Measurements from ENCODE around the gene PLXNC1. TPM values are rescaled to one million over a fixed set of nuclear protein-coding genes. Genes with fewer than 3 reads are reported as not detected.
A peak's percentile ranks its signal among the peaks of the same experiment; 100 is the strongest.

The PLXNC1 gene
- total and polyA plus RNA-seq, 4 donors: 1.7 to 70.0 (median 36.3) TPM

GRCh38 chr12:94304566-94305061 lies 156.2 kb downstream of the PLXNC1 start:
- TF ChIP-seq CTCF (IDR thresholded peaks at IDR 0.05; ENCODE audit: control extremely low read depth, extremely low read depth): no peak
- no peak overlapping the region for H3K4me3 ChIP-seq
- ATAC-seq (ENCODE audit: insufficient read depth, low FRiP score): no peak
- 55 to 71% methylated on average over 3 of the region's 3 CpGs for WGBS, 2 donors
- peaks cover 7 to 20% (median 14%) of the 10 kb centered on the region in 4 donors for H3K36me3 ChIP-seq (ENCODE audit: control insufficient read depth in 4 of 4, insufficient read depth in 4 of 4, low read length in 4 of 4)
- H3K9me3 ChIP-seq (ENCODE audit: control insufficient read depth in 4 of 4, insufficient read depth in 3 of 4, low read length in 3 of 4): no peaks in the 10 kb centered on the region
- H3K9ac ChIP-seq (ENCODE audit: insufficient read depth in 1 of 2, low read length in 2 of 2): no peak overlapping the region
- peaks cover 0 to 5% (median 0%) of the 10 kb centered on the region in 5 donors for H3K4me1 ChIP-seq (ENCODE audit: control insufficient read depth in 5 of 5, insufficient read depth in 5 of 5, low read length in 5 of 5)
- no peaks in the 10 kb centered on the region for H3K27me3 ChIP-seq (ENCODE audit: control insufficient read depth in 3 of 3, insufficient read depth in 3 of 3, low read length in 2 of 3)
- peak overlapping the region in 1 of 2 donors; percentile 73 for H3K27ac ChIP-seq (ENCODE audit: low read depth in 1 of 2, low read length in 1 of 2)
- DNase-seq: peak in 2 of 3 donors; percentile 13 to 24

- no peak overlapping the region for H3K4me3 ChIP-seq
- H3K27ac ChIP-seq (ENCODE audit: low read depth in 1 of 2, low read length in 1 of 2): peak overlapping the region in 1 of 2 donors; percentile 81
These were observed 157.0 kb downstream of the PLXNC1 start for GRCh38 chr12:94305130-94305957.

GRCh38 chr12:94308612-94309011 lies 160.2 kb downstream of the PLXNC1 start:
- DNase-seq (no peak), ATAC-seq (ENCODE audit: insufficient read depth, low FRiP score) (peak; percentile 63)
- Histone ChIP-seq H3K9me3 (ENCODE audit: control insufficient read depth in 4 of 4, insufficient read depth in 3 of 4, low read length in 3 of 4) (no peaks in the 10 kb centered on the region), H3K9ac (ENCODE audit: insufficient read depth in 1 of 2, low read length in 2 of 2) (no peak overlapping the region), H3K27ac (ENCODE audit: low read depth in 1 of 2, low read length in 1 of 2) (no peak overlapping the region), H3K4me3 (no peak overlapping the region), H3K4me1 (ENCODE audit: control insufficient read depth in 5 of 5, insufficient read depth in 5 of 5, low read length in 5 of 5) (no peaks in the 10 kb centered on the region), H3K27me3 (ENCODE audit: control insufficient read depth in 3 of 3, insufficient read depth in 3 of 3, low read length in 2 of 3) (no peaks in the 10 kb centered on the region), H3K36me3 (ENCODE audit: control insufficient read depth in 4 of 4, insufficient read depth in 4 of 4, low read length in 4 of 4) (peaks cover 4 to 37% (median 8%) of the 10 kb centered on the region in 4 donors)
- no peak for TF ChIP-seq CTCF (IDR thresholded peaks at IDR 0.05; ENCODE audit: control extremely low read depth, extremely low read depth)
- whole genome bisulfite sequencing, 2 donors: 50 to 73% methylated on average over 2 of the region's 2 CpGs

More at GRCh38 chr12:94305130-94305957, 157.0 kb downstream of the PLXNC1 start:
- H3K9ac ChIP-seq (ENCODE audit: insufficient read depth in 1 of 2, low read length in 2 of 2): no peak overlapping the region
- DNase-seq (peak in 2 of 3 donors; percentile 34 to 46), ATAC-seq (ENCODE audit: insufficient read depth, low FRiP score) (peak; percentile 83)
- WGBS, 2 donors: 50 to 74% methylated on average over 9 of the region's 9 CpGs
- no peak for TF ChIP-seq CTCF (IDR thresholded peaks at IDR 0.05; ENCODE audit: control extremely low read depth, extremely low read depth)
- peaks cover 3 to 20% (median 12%) of the 10 kb centered on the region in 4 donors for H3K36me3 ChIP-seq (ENCODE audit: control insufficient read depth in 4 of 4, insufficient read depth in 4 of 4, low read length in 4 of 4)
- no peaks in the 10 kb centered on the region for H3K9me3 ChIP-seq (ENCODE audit: control insufficient read depth in 4 of 4, insufficient read depth in 3 of 4, low read length in 3 of 4)
- H3K4me1 ChIP-seq (ENCODE audit: control insufficient read depth in 5 of 5, insufficient read depth in 5 of 5, low read length in 5 of 5): peaks cover 0 to under 1% (median 0%) of the 10 kb centered on the region in 5 donors
- H3K27me3 ChIP-seq (ENCODE audit: control insufficient read depth in 3 of 3, insufficient read depth in 3 of 3, low read length in 2 of 3): no peaks in the 10 kb centered on the region

Data from lung (tissue), 12 donors.